HepG2 (cell line): ENCODE measurements around the gene APEX1. TPM values are rescaled to one million over a fixed set of nuclear protein-coding genes. Genes with fewer than 3 reads are reported as not detected.
A peak's percentile ranks its signal among the peaks of the same experiment; 100 is the strongest.

Source experiments
- ARHGAP35 ChIP-seq: sonication (generic); formaldehyde crosslinking; IDR thresholded peaks from 2 replicates; pipeline ENCODE4 v1.9.0; 2022; ENCODE audit warnings: mild to moderate bottlenecking, inconsistent platforms, moderate library complexity, missing genetic modification reagents, borderline replicate concordance
- GTF2F1 ChIP-seq: fragments of 150-350 bp; IDR thresholded peaks from 2 replicates; pipeline ENCODE4 v1.6.1; 2014; ENCODE audit warnings: low read length
- MTA1 ChIP-seq: sonication (generic); formaldehyde crosslinking; IDR thresholded peaks from 2 replicates; pipeline ENCODE4 v1.4.0; 2020; ENCODE audit warnings: missing genetic modification reagents, mild to moderate bottlenecking, borderline replicate concordance
- ZFP36L1 ChIP-seq: sonication (generic); formaldehyde crosslinking; IDR thresholded peaks from 2 replicates; pipeline ENCODE4 v1.8.0; 2022; ENCODE audit warnings: mild to moderate bottlenecking, missing genetic modification reagents, moderate library complexity
- ZFP62 ChIP-seq: sonication (generic); formaldehyde crosslinking; IDR thresholded peaks from 2 replicates; pipeline ENCODE4 v1.4.0; 2020; ENCODE audit warnings: missing genetic modification reagents
- ZNF276 ChIP-seq: sonication (generic); formaldehyde crosslinking; IDR thresholded peaks from 2 replicates; pipeline ENCODE4 v1.4.0; 2020; ENCODE audit warnings: mild to moderate bottlenecking, low read depth, missing genetic modification reagents
- ZNF563 ChIP-seq: sonication (generic); formaldehyde crosslinking; IDR thresholded peaks from 2 replicates; pipeline ENCODE4 v1.8.0; 2022; ENCODE audit warnings: mild to moderate bottlenecking, moderate library complexity, missing genetic modification reagents
- ZNF574 ChIP-seq: sonication (generic); formaldehyde crosslinking; IDR thresholded peaks from 2 replicates; pipeline ENCODE4 v1.4.0; 2020; ENCODE audit warnings: missing genetic modification reagents
- polyA plus RNA-seq, 8 experiments: library from polyadenylated mRNA; depleted of rRNA in 3 of 8; stranded (reverse) in 7 of 8; unstranded in 1 of 8; fragments of >200 nt; fragmentation: Illumina TruSeq in 4 of 8; extraction: Trizol in 4 of 8; gene quantifications; 2 replicates each; pipeline versions ENCODE4 v1.2.1 to v1.2.3, GENCODE V29; 2011 to 2016; ENCODE audit warnings: low read depth in 4 of 8, missing spikeins in 1 of 8, mixed read lengths in 1 of 8; ENCODE audit not compliant: insufficient read depth in 1 of 8
- total RNA-seq, 5 experiments: library from RNA; depleted of rRNA; stranded (reverse); fragments of >200 nt; fragmentation: Illumina TruSeq; extraction: Trizol; gene quantifications; 2 replicates each; pipeline ENCODE4 v1.2.3, GENCODE V29; 2016; ENCODE audit warnings: low read depth in 1 of 5
- TF ChIP-seq, protein P1 (sequence below): sonication (generic); formaldehyde crosslinking; IDR thresholded peaks from 2 replicates; pipeline ENCODE4 v1.5.1; 2020; ENCODE audit warnings: mild to moderate bottlenecking, missing genetic modification reagents, borderline replicate concordance

Gene APEX1
- total and polyA plus RNA-seq, 2 of the 13 experiments (the other 11 are each of a cell fraction or from before 2014, with no cell fraction given), result 171 to 405 TPM

DNA sequence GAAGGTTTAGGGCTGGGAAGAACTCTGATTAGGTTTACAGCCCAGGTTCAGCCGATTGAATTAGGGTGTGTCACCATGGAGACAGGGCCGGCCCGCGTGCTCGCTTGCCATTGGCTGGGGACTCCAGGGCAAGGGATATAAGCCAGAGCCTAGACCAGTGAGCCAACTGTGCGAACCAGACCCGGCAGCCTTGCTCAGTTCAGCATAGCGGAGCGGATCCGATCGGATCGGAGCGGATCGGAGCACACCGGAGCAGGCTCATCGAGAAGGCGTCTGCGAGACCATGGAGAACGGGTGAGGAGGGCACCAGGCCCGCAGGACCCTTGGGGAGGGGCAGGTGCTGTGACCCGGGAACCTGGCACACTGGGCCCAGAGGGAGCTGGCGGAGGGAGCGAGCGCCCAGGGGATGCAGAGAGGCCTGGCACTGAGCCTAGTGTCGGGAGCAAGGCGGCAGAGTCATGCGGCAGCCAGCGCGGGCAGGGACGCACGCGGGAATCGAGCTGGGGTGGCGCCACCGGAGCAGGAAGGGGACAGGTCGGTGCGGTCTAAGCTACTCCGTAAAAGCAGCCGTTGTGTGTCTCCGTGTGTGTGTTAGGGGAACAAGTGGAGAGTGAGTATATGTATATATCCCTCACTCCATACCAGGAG is 14.3 kb downstream of the APEX1 start, which contains the start of gene PNP (continued):
- TF ChIP-seq, protein P1, sequence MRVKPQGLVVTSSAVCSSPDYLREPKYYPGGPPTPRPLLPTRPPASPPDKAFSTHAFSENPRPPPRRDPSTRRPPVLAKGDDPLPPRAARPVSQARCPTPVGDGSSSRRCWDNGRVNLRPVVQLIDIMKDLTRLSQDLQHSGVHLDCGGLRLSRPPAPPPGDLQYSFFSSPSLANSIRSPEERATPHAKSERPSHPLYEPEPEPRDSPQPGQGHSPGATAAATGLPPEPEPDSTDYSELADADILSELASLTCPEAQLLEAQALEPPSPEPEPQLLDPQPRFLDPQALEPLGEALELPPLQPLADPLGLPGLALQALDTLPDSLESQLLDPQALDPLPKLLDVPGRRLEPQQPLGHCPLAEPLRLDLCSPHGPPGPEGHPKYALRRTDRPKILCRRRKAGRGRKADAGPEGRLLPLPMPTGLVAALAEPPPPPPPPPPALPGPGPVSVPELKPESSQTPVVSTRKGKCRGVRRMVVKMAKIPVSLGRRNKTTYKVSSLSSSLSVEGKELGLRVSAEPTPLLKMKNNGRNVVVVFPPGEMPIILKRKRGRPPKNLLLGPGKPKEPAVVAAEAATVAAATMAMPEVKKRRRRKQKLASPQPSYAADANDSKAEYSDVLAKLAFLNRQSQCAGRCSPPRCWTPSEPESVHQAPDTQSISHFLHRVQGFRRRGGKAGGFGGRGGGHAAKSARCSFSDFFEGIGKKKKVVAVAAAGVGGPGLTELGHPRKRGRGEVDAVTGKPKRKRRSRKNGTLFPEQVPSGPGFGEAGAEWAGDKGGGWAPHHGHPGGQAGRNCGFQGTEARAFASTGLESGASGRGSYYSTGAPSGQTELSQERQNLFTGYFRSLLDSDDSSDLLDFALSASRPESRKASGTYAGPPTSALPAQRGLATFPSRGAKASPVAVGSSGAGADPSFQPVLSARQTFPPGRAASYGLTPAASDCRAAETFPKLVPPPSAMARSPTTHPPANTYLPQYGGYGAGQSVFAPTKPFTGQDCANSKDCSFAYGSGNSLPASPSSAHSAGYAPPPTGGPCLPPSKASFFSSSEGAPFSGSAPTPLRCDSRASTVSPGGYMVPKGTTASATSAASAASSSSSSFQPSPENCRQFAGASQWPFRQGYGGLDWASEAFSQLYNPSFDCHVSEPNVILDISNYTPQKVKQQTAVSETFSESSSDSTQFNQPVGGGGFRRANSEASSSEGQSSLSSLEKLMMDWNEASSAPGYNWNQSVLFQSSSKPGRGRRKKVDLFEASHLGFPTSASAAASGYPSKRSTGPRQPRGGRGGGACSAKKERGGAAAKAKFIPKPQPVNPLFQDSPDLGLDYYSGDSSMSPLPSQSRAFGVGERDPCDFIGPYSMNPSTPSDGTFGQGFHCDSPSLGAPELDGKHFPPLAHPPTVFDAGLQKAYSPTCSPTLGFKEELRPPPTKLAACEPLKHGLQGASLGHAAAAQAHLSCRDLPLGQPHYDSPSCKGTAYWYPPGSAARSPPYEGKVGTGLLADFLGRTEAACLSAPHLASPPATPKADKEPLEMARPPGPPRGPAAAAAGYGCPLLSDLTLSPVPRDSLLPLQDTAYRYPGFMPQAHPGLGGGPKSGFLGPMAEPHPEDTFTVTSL, result no peak
- TF ChIP-seq ZNF563 (CRISPR knock-in tag) (peak; percentile 20; the same call in 1 of the 2 replicates), ZFP36L1 (0 out of 2 replicates have a peak, but pooled peaks have one; percentile 55), ZFP62 (no peak), ZNF574 (CRISPR knock-in tag) (peak; percentile 85), MTA1 (peak; percentile 85), ZNF276 (CRISPR knock-in tag) (0 out of 2 replicates have a peak, but pooled peaks have one; percentile 18), ARHGAP35 (peak; percentile 95; the same call in 1 of the 2 replicates), GTF2F1 (peak; percentile 61; the same call in 1 of the 2 replicates)
